Stimulated activated naive CD8-positive, alpha-beta T cell treated with anti-CD3 and anti-CD28 coated beads, Interleukin-15, amount 100 ng/mL, for 72 hours (primary cell): Measurements from ENCODE around the gene SOX2.

ENCODE experiments used
- ATAC-seq: fragments of 150-1000 bp; cut with Tn5 transposase; 2 replicates; pipeline ENCODE4 v1.10.0; 2021; ENCODE audit warnings: mild to moderate bottlenecking, moderate library complexity
- DNase-seq, 2 donors: peaks; one replicate each; pipeline ENCODE4 v3.0.0; 2021 to 2022
- H3K27ac Mint-ChIP-seq, 2 donors: one replicate each; pipeline ENCODE4 v1.8.0; 2022; ENCODE audit warnings: mild to moderate bottlenecking in 2 of 2, mixed read lengths in 2 of 2, moderate library complexity in 2 of 2
- H3K27me3 Mint-ChIP-seq: one replicate; pipeline ENCODE4 v1.8.0; 2022; ENCODE audit warnings: mixed read lengths
- H3K4me1 Mint-ChIP-seq: one replicate; pipeline ENCODE4 v1.8.0; 2022; ENCODE audit warnings: mild to moderate bottlenecking, mixed read lengths
- H3K4me3 Mint-ChIP-seq, 2 donors: one replicate each; pipeline ENCODE4 v1.8.0; 2022; ENCODE audit warnings: mild to moderate bottlenecking in 2 of 2, mixed read lengths in 2 of 2, moderate library complexity in 1 of 2
- H3K9me3 Mint-ChIP-seq, 2 donors: one replicate each; pipeline ENCODE4 v1.8.0; 2022; ENCODE audit warnings: mixed read lengths in 2 of 2

SOX2 gene

DNA sequence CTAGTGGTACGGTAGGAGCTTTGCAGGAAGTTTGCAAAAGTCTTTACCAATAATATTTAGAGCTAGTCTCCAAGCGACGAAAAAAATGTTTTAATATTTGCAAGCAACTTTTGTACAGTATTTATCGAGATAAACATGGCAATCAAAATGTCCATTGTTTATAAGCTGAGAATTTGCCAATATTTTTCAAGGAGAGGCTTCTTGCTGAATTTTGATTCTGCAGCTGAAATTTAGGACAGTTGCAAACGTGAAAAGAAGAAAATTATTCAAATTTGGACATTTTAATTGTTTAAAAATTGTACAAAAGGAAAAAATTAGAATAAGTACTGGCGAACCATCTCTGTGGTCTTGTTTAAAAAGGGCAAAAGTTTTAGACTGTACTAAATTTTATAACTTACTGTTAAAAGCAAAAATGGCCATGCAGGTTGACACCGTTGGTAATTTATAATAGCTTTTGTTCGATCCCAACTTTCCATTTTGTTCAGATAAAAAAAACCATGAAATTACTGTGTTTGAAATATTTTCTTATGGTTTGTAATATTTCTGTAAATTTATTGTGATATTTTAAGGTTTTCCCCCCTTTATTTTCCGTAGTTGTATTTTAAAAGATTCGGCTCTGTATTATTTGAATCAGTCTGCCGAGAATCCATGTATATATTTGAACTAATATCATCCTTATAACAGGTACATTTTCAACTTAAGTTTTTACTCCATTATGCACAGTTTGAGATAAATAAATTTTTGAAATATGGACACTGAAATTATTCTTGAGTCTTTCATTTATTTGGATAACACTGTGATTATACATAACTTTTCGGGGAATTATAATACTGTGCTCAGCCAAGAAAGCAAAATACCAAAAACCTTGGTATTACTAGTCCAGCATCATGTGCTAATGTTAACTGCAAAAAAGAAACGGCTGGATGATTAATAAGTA is 2.2 kb downstream of the SOX2 start:
- DNase-seq = no peak
- ATAC-seq = no peak
- Mint-ChIP-seq H3K4me3 (no peak overlapping the region), H3K9me3 (peaks cover 7 to 16% of the 10 kb centered on the region in 2 donors), H3K27me3 (peaks cover 20% of the 10 kb centered on the region), H3K27ac (no peak overlapping the region), H3K4me1 (peaks cover 15% of the 10 kb centered on the region)

GRCh38 chr3:181715571-181716340 is 4.0 kb downstream of the SOX2 start:
- Mint-ChIP-seq H3K4me3 (no peak overlapping the region), H3K27ac (no peak overlapping the region), H3K9me3 (peaks cover 16 to 28% of the 10 kb centered on the region in 2 donors), H3K4me1 (peaks cover 14% of the 10 kb centered on the region), H3K27me3 (peaks cover 38% of the 10 kb centered on the region)
- no peak for ATAC-seq
- no peak for DNase-seq

GRCh38 chr3:181716966-181717365 is 5.2 kb downstream of the SOX2 start:
- peaks cover 14% of the 10 kb centered on the region for H3K4me1 Mint-ChIP-seq
- H3K4me3 Mint-ChIP-seq = no peak overlapping the region
- no peak for ATAC-seq
- H3K27ac Mint-ChIP-seq = no peak overlapping the region
- DNase-seq = no peak
- peaks cover 16 to 38% of the 10 kb centered on the region in 2 donors for H3K9me3 Mint-ChIP-seq
- H3K27me3 Mint-ChIP-seq = peaks cover 50% of the 10 kb centered on the region

DNA sequence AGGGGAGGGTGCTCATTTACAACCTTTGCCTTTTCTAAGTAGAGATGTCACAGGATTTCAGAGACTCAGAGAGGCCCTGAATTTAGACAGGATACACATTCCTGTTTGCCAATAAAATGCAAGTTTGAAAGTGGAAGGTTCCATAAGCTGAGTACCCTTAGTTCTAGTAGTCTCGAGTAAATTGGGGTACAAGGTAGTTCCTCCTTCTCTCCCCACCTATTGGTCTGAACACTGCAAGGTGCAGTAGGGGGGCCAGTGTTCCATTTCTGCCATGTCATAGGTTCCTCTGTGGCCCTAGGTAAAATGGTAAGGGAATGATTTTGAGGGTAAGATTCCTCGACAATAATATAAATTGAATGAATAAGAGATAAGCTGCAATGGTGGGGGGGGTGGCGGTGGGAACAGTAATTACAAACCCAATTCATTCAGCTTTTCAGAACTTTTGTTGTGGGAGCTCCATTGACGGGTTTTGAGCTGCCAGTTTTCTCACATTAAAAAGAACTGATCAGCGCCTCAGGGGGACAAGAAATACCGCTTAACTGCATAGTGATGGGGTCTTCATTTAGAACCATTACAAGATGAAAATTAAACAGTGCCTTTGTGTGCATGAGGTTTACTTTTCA is 5.9 kb downstream of the SOX2 start:
- DNase-seq = no peak
- H3K27ac Mint-ChIP-seq = no peak overlapping the region
- H3K4me3 Mint-ChIP-seq = no peak overlapping the region

DNA sequence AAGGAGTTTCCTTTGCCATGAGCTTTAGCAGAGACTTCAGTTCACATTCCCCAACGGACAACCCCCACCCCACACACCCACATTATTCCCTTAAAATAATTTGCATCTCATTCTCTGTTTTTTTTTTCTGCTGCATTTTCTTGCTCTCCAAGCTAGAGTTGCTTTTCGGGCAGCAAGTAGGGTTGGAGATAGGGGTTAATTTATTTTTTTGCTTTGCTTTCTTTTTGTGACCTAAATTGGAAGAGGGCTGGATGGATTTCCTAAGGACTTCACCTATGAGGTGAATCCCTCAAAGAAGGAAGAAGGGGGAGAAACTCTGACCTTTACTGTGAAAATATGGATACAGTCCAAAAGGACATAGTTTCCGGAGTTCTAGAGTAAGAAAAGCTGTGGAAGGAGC is 6.6 kb downstream of the SOX2 start:
- Mint-ChIP-seq H3K27me3 (peaks cover 64% of the 10 kb centered on the region), H3K4me3 (no peak overlapping the region), H3K27ac (no peak overlapping the region), H3K4me1 (peaks cover 14% of the 10 kb centered on the region), H3K9me3 (peaks cover 20 to 38% of the 10 kb centered on the region in 2 donors)
- DNase-seq (no peak), ATAC-seq (no peak)

More for the DNA sequence above, 5.9 kb downstream of the SOX2 start:
- no peak for ATAC-seq
- H3K27me3 Mint-ChIP-seq = peaks cover 57% of the 10 kb centered on the region
- peaks cover 16 to 38% of the 10 kb centered on the region in 2 donors for H3K9me3 Mint-ChIP-seq
- H3K4me1 Mint-ChIP-seq = peaks cover 14% of the 10 kb centered on the region

GRCh38 chr3:181718987-181719911 is 7.5 kb downstream of the SOX2 start:
- H3K9me3 Mint-ChIP-seq = peaks cover 29 to 43% of the 10 kb centered on the region in 2 donors
- no peak overlapping the region for H3K27ac Mint-ChIP-seq
- peaks cover 73% of the 10 kb centered on the region for H3K27me3 Mint-ChIP-seq
- ATAC-seq (no peak), DNase-seq (no peak)
- H3K4me1 Mint-ChIP-seq = peaks cover 18% of the 10 kb centered on the region
- H3K4me3 Mint-ChIP-seq = no peak overlapping the region

GRCh38 chr3:181719991-181720680 is 8.4 kb downstream of the SOX2 start:
- Mint-ChIP-seq H3K9me3 (peaks cover 31 to 43% of the 10 kb centered on the region in 2 donors), H3K27me3 (peaks cover 82% of the 10 kb centered on the region), H3K27ac (no peak overlapping the region), H3K4me3 (no peak overlapping the region), H3K4me1 (peaks cover 16% of the 10 kb centered on the region)
- no peak for DNase-seq
- no peak for ATAC-seq

GRCh38 chr3:181721046-181721875 is 9.5 kb downstream of the SOX2 start:
- peaks cover 25% of the 10 kb centered on the region for H3K4me1 Mint-ChIP-seq
- H3K27ac Mint-ChIP-seq = no peak overlapping the region
- no peak overlapping the region for H3K4me3 Mint-ChIP-seq
- H3K27me3 Mint-ChIP-seq = peaks cover 93% of the 10 kb centered on the region
- no peak for ATAC-seq
- peaks cover 33 to 39% of the 10 kb centered on the region in 2 donors for H3K9me3 Mint-ChIP-seq
- DNase-seq = no peak

- DNase-seq (no peak), ATAC-seq (no peak)
- peaks cover 100% of the 10 kb centered on the region for H3K27me3 Mint-ChIP-seq
- H3K27ac Mint-ChIP-seq = no peak overlapping the region
- no peak overlapping the region for H3K4me3 Mint-ChIP-seq
- H3K4me1 Mint-ChIP-seq = peaks cover 34% of the 10 kb centered on the region
- H3K9me3 Mint-ChIP-seq = peaks cover 33 to 39% of the 10 kb centered on the region in 2 donors
These were observed 10.4 kb downstream of the SOX2 start for GRCh38 chr3:181722156-181722555.

- no peak for ATAC-seq
- peaks cover 40% of the 10 kb centered on the region for H3K4me1 Mint-ChIP-seq
- H3K27me3 Mint-ChIP-seq = peaks cover 100% of the 10 kb centered on the region
- H3K4me3 Mint-ChIP-seq = no peak overlapping the region
- no peak for DNase-seq
- H3K9me3 Mint-ChIP-seq = peaks cover 33 to 39% of the 10 kb centered on the region in 2 donors
- H3K27ac Mint-ChIP-seq = no peak overlapping the region
These were observed 11.2 kb downstream of the SOX2 start for GRCh38 chr3:181722766-181723425.

GRCh38 chr3:181723625-181724191 is 12.0 kb downstream of the SOX2 start:
- ATAC-seq (no peak), DNase-seq (no peak)
- peaks cover 100% of the 10 kb centered on the region for H3K27me3 Mint-ChIP-seq
- peaks cover 30 to 34% of the 10 kb centered on the region in 2 donors for H3K9me3 Mint-ChIP-seq
- H3K4me1 Mint-ChIP-seq = peaks cover 40% of the 10 kb centered on the region
- H3K4me3 Mint-ChIP-seq = peak overlapping the region in 1 of 2 donors; percentile 39
- H3K27ac Mint-ChIP-seq = no peak overlapping the region

GRCh38 chr3:181724192-181724965 is 12.7 kb downstream of the SOX2 start:
- Mint-ChIP-seq H3K27ac (peak overlapping the region in 1 of 2 donors; percentile 82), H3K4me1 (peaks cover 36% of the 10 kb centered on the region), H3K9me3 (peaks cover 28 to 34% of the 10 kb centered on the region in 2 donors), H3K27me3 (peaks cover 100% of the 10 kb centered on the region), H3K4me3 (peak overlapping the region in 1 of 2 donors; percentile 39)
- DNase-seq (no peak), ATAC-seq (no peak)
